AG08396 (cell line): ENCODE measurements around the gene CMBL.

Source experiments
- DNase-seq: peaks from one replicate; pipeline ENCODE4 v3.0.0; 2012; ENCODE audit warnings: low spot score, mixed read lengths

Gene CMBL

GRCh38 chr5:10310066-10310779 is 2.5 kb upstream of the CMBL start:
- DNase-seq, result no peak

- DNase-seq, result no peak
These were observed 1.1 kb upstream of the CMBL start for GRCh38 chr5:10308844-10309243.

- DNase-seq, result no peak
These were observed 896 bp downstream of the CMBL start for GRCh38 chr5:10306806-10307205.

- DNase-seq, result no peak
These were observed 1.6 kb downstream of the CMBL start for GRCh38 chr5:10306114-10306513.

- DNase-seq, result no peak
These were observed 2.8 kb downstream of the CMBL start for GRCh38 chr5:10304932-10305331.

GRCh38 chr5:10303699-10304170 is 4.0 kb downstream of the CMBL start:
- DNase-seq, result no peak

- no peak for DNase-seq
These were observed 4.5 kb downstream of the CMBL start for GRCh38 chr5:10303201-10303600.

GRCh38 chr5:10301842-10302610 is 5.7 kb downstream of the CMBL start:
- peak; percentile 31 for DNase-seq

GRCh38 chr5:10301266-10301665 is 6.4 kb downstream of the CMBL start:
- no peak for DNase-seq

GRCh38 chr5:10300246-10300645 is 7.5 kb downstream of the CMBL start:
- no peak for DNase-seq

- no peak for DNase-seq
These were observed 10.0 kb downstream of the CMBL start for GRCh38 chr5:10297646-10298204.

- DNase-seq, result no peak
These were observed 11.9 kb downstream of the CMBL start for GRCh38 chr5:10295619-10296326.

GRCh38 chr5:10293907-10294662 is 13.6 kb downstream of the CMBL start:
- no peak for DNase-seq

GRCh38 chr5:10291692-10292339 is 15.9 kb downstream of the CMBL start:
- DNase-seq, result no peak

GRCh38 chr5:10290438-10290837 is 17.3 kb downstream of the CMBL start:
- DNase-seq, result no peak

- DNase-seq, result no peak
These were observed 17.7 kb downstream of the CMBL start for GRCh38 chr5:10289991-10290390.

GRCh38 chr5:10289353-10289752 is 18.3 kb downstream of the CMBL start:
- DNase-seq, result no peak

GRCh38 chr5:10288592-10289219 is 19.0 kb downstream of the CMBL start:
- DNase-seq, result no peak

- no peak for DNase-seq
These were observed 20.9 kb downstream of the CMBL start for GRCh38 chr5:10286862-10287227.

GRCh38 chr5:10286162-10286861 is 21.4 kb downstream of the CMBL start:
- DNase-seq, result peak; percentile 25
